NOMO-1 (cell line): ENCODE data around the gene TMEM178B.
"Not testable (repeated sequence)": the region's sequence is repeated elsewhere in the genome, so short reads cannot be mapped to it uniquely, and the experiment has no call there.

Source experiments
- DNase-seq, 2 experiments: peaks; one replicate each; lab custom pipeline; 2025; ENCODE audit not compliant: unreplicated experiment in 2 of 2; lab: John Stamatoyannopoulos, UW

TMEM178B gene

DNA sequence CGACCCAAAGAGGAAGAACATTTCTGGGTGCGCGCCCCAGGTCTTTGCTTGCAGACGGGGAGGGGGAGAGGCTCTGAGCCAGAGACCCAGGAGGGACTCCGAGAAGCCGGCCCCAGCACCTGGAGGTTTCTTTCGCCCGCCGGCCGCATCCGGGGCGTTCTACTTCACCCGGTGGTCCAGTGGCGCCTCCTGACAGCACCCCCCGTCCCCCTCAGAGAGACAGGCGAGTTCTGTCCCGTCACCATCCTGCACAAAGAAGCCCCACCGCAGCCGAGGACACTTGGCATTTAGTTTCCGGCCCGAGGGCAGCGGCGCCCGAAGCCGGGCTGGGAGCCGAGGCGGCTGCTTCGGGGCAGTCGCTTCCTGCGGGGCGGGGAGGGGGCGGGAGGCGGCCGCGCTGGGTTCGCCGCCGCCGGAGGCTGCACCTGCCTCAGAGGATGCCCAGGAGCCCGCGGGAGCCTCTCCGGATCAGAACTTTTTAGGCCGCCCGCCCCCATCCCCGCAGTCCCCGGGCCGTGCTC is at the start of gene TMEM178B:
TSS of gene TMEM178B (plus strand) at position 424 of the 521 bp plus-strand sequence.
- no peak for DNase-seq

DNA sequence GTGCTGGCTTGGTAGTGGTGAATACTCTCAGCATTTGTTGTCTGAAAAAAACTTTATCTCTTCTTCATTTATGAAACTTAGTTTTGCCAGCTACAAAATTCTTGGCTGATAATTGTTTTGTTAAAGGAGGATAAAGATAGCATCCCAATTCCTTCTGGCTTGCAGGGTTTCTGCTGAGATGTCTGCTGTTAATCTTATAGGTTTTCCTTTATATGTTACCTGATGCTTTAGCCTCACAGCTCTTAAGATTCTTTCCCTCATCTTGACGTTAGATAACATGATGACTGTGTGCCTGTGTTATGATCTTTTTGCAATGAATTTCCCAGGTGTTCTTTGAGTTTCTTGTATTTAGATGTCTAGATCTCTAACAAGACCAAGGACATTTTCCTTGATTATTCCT is 49.2 kb upstream of the TMEM178B start:
- no peak for DNase-seq

GRCh38 chr7:141027043-141027442 is 46.8 kb upstream of the TMEM178B start:
- no peak for DNase-seq

DNA sequence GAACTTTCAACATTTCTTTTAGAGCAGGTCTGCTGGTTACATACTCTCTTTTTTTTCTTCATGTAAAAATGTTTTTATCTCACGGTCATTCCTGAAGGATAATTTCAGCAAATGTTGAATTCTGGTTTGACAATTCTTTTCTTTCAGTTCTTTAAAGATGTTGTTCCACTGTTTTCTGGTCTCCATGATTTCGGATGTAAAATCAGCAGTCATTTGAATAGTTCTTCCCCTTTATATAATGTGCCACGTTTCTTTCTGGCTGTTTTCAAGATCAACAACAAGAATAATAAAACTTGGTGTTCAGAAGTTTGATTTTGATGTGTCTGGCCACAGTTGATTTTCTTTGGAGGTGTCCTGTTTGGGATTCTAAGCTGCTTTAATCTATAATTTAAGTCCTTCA is 45.1 kb upstream of the TMEM178B start:
- no peak for DNase-seq

DNA sequence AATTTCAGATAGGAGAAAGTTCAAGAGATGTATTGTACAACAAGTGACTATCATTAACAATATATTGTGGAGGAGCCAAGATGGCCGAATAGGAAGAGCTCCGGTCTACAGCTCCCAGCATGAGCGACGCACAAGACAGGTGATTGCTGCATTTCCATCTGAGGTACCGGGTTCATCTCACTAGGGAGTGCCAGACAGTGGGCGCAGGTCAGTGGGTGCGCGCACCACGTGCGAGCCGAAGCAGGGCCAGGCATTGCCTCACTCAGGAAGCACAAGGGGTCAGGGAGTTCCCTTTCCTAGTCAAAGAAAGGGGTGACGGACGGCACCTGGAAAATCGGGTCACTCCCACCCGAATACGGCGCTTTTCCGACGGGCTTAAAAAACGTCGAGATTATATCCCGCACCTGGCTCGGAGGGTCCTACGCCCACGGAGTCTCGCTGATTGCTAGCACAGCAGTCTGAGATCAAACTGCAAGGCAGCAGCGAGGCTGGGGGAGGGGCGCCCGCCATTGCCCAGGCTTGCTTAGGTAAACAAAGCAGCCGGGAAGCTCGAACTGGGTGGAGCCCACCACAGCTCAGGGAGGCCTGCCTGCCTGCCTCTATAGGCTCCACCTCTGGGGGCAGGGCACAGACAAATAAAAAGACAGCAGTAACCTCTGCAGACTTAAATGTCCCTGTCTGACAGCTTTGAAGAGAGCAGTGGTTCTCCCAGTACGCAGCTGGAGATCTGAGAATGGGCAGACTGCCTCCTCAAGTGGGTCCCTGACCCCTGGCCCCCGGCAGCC is 41.1 kb upstream of the TMEM178B start:
- DNase-seq, result not testable (repeated sequence)

DNA sequence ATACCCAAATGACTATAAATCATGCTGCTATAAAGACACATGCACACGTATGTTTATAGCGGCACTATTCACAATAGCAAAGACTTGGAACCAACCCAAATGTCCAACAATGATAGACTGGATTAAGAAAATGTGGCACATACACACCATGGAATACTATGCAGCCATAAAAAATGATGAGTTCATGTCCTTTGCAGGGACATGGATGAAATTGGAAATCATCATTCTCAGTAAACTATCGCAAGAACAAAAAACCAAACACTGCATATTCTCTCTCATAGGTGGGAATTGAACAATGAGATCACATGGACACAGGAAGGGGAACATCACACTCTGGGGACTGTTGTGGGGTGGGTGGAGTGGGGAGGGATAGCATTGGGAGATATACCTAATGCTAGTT is 35.8 kb upstream of the TMEM178B start:
- DNase-seq, result not testable (repeated sequence)

DNA sequence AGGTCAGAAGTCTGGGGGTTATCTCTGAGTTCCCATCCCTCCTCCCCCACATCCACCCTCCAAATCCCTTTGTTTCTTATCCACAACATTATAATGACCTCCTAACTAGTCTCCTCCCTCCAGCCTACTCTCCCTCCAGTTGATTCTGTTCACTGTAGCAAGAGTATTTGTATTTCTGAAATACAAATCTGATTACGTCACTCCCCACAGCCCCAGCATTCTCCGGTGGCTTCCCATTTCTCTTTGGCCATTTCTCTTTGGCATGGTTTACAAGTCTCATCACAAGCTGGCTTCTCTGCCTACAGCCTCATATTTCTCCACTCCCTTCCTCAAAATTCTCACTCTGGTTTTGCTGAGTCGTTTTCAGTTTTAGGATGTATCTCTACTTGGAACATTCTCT is 34.5 kb upstream of the TMEM178B start:
- no peak for DNase-seq

DNA sequence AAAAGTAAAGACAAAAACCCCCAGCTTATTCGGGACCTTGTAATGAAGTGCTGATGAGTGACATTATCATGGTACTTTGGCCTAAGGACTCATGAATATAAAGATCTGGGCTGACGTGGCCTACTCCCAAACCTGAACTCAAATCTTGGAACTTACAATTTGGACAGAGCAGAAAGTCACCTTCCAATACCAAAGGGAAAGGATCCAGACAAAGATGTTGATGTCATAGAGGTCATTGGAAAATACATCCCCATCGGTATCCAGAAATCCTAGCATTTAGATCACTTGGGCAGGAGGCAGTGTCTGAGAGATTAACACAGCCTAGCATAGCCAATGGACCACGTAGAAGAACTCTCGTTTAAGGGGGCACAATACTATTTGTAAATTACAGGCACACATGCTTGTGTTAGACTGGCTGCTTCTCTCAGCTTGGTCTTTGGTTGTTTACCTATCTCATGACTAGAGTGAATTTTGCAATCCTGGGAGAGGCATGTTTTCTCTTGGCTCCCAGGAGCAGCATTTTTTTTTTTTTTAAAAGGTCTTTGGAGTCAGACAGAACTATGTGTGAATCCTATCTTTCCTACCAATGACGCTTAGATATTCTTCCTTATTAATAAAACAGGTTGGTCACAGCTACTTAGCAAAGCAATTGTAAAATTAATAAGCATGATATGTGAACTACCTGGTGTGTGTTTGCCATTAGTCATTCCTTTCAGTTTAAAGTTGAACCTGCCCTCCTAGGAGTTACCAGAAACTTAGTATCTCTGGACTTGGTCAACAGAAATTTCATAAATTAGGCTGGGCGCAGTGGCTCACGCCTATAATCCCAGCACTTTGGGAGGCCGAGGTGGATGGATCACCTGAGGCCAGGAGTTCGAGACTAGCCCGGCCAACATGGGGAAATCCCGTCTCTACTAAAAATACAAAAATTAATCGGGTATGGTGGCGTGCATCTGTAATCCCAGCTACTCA is 31.4 kb upstream of the TMEM178B start:
- DNase-seq, result no peak

DNA sequence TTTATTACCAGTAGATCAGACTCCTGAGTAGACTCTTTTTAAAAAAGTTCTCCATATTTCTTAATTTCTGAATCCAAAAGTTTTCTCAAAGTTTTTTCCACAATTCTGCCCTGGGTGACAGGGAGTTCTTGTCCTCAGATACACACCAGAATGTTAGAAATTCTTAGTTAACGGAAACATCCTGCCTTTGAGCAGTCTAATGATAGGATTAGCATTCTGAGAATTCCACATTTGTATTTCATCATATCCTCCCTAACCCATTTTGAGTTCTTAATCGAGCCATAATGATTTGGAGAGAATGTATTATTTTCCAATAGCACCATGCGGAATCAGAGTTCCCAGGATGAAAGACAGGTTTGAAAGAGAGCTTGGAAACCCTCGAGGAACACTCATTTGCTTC is 30.2 kb upstream of the TMEM178B start:
- no peak for DNase-seq

GRCh38 chr7:141045126-141045841 is 28.6 kb upstream of the TMEM178B start:
- DNase-seq, result no peak

GRCh38 chr7:141045842-141046620 is 27.8 kb upstream of the TMEM178B start:
- DNase-seq, result no peak

DNA sequence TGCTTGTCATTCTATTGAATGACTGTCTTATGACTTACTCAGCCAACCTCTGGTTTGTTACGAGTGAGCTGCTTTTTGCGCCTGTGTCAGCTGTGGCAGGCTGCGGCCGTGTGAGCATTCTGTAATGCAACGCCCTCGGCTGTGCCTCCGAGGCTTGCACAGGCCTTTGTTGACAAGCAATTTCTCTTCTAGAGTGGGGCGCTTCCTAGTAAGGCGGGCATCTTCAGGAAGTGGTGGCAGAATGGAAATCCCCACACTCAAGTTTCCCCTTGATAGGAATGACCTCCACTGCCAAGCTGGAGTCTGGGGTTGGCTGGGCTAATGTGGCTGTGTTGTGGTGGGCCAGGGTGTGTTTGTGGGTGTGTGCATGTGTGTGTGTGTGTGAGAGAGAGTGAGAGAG is 20.2 kb upstream of the TMEM178B start:
- no peak for DNase-seq

DNA sequence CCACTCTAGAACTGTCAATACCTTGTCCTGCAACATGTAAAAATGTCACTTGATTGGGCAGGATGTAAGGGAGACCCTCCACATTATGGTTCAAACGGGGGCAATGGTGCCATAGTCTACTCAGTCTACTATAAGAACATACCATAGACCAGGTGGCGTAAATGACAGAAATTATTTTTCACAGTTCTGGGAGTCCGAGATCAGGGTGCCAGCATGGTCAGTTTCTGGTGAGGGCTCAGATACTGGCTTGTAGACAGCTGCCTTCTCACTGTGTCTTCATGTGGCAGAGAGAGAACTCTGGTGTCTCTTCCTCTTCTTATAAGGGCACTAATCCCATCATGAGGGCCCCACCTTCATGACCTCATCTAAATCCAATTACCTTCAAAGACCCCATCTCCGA is 18.7 kb upstream of the TMEM178B start:
- no peak for DNase-seq

- DNase-seq, result no peak
These were observed 16.1 kb upstream of the TMEM178B start for GRCh38 chr7:141057788-141058187.

- not testable (repeated sequence) for DNase-seq
These were observed 6.0 kb upstream of the TMEM178B start for GRCh38 chr7:141067856-141068255.

GRCh38 chr7:141071260-141071854 is 2.5 kb upstream of the TMEM178B start:
- no peak for DNase-seq

- no peak for DNase-seq
These were observed 1.9 kb upstream of the TMEM178B start for GRCh38 chr7:141071855-141072547.

DNA sequence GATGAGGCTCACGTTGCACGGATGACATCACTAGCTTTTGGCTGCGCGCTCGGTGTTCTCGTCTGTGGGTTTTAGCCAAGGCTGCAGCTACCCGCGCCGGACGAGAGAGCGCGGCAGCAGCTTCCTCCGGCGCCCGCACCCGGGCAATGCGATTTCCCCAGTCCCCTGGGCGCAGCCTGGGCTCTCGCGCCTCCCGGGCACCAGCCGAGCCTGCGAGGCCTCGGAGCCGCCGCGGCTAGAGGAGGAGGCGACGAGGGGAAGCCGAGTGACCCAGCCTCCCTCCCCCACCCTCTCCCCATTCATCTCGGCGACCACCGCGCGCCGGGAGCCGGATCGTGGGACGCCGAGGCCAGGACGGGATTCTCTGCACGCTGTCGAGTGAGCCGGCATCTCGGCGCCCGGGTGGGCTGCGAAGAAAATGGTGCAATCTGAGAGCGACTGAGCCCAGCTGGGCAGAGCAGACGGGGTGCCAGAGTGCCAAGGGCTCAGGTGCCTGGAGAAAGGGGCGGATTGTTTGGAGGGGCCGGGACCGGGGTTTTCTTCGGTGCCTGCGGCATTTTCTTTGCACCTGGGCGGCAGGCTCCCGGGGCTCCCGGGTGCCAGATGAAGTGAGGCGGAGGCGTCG is 1.2 kb upstream of the TMEM178B start:
- no peak for DNase-seq
